GM19328 (cell line): ENCODE results near the gene OGFOD3.
"Not testable (repeated sequence)": the region's sequence is repeated elsewhere in the genome, so short reads cannot be mapped to it uniquely, and the experiment has no call there.

ENCODE experiments used
- ATAC-seq: cut with Tn5 transposase; IDR thresholded peaks from one replicate; pipeline ENCODE4 v1.9.1; 2021; ENCODE audit warnings: mild to moderate bottlenecking, moderate library complexity; ENCODE audit not compliant: unreplicated experiment

Gene OGFOD3

DNA sequence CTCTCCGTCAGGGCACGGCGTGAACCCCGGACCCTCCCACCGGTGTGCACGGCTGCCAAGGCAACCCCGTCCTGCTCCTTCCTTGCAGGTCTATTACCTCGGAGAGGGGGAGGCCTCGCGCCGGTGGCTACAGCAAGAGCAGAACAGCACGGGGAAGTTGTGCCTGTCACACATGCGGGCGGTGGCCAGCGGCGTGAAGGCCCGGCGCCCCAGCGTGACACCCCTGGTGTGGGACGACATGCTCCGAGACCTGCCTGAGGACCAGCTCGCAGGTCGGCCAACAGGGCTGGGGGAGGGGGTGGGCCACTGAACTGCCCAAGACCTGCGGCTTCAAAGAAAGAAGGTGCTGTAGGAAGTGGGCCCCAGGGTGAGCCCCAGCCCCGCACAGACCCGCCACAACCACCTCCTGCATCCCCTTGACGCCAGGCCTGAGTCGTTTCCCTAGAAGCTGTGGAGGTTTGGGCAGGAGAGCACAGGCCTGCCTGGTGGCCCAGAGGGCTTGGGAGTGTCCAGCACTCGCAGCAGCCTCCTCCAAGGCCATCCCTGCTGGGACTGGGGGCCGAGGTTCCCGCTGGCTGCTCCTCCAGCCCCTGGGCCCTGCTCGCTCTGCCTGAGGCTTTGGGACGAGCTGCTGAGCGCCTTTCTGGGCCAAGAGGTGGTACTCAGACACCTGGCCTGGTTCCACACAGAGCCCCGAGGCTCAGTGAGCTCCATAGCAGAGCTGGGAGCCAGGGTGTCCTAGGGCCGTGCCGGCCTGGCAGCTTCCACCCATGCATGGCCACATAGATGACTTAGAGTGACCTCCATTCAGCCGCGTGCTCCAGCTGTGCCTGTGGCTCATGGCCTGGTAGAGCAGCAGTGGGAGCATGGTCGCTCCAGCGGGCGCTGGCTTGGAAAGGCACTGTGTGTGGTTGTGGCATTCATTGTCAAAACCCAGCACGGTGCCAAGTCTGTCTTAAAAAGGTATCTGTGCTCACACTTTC lies 17.5 kb upstream of the OGFOD3 start:
- no peak for ATAC-seq

- no peak for ATAC-seq
These were observed 16.7 kb upstream of the OGFOD3 start for GRCh38 chr17:82435103-82435502.

GRCh38 chr17:82434216-82434565 lies 15.8 kb upstream of the OGFOD3 start:
- no peak for ATAC-seq

DNA sequence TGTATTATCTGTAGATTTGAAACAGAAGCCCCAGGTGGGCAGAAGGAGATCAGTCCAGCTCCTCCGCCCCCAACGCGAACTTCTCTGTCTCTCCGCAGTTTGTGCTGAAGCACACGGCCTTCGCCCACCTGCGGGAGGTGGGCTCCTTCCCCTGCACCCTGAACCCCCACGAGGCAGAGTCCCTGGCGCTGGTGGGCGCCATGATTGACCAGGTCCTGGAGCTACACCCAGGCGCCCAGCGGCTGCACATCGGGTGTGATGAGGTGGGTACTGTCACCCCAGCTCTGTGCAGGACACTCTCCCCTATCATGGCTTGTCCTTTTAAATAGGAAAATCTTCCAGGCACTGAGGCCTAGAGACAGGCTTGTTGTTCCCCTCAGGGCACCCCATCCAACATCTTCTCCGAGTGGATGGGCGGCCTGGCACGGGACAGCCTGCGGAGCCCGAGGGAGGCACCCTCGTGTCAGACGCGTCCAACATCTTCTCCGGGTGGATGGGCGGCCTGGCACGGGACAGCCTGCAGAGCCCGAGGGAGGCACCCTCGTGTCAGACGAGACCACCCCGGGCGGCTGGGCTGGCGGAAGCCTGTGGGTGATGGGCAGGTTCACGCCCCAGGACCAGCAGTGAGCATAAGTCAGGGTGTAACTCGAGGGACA lies 15.3 kb upstream of the OGFOD3 start:
- no peak for ATAC-seq

DNA sequence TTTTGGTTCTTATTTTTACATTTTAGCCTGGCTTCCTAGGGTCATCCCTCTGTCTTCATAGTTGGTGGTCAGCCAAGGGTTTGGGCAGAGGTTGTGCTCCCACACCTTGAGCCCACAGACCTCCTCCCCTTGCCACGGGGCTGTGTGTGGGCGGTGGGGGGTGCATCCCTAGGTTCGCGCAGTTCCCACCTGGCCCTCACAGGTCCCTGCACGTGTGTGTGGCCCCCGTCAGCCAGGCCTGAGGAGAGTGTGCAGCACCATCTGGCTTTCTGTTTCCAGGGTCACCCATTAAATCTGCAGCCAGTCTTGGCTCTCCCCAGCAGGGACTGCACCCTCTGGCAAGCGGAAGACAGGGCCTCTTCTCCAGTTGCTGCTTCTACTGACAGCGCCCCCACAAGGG lies 13.6 kb upstream of the OGFOD3 start:
- no peak for ATAC-seq

DNA sequence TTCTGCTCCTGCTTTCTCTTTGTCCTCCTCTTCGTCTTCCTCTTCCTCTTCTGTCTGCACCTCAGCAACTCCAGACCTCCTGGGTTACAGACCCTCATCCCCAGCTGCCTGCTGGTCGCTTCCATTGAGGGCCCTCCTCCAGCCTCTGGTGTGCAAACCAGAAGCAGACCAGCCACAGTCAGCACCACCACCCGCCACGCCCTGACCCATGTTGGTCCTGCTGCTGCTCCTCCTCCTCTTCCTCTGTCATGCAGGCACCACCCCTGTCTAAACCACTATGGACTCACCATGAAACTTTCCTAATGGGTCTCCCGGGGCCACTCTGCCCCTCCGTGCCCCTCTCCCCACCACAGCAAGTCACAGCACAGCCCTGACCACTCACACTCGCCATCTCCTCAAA lies 11.4 kb upstream of the OGFOD3 start:
- no peak for ATAC-seq

- ATAC-seq: no peak
These were observed 10.2 kb upstream of the OGFOD3 start for GRCh38 chr17:82428546-82428945.

- no peak for ATAC-seq
These were observed 6.4 kb upstream of the OGFOD3 start for GRCh38 chr17:82424863-82425159.

GRCh38 chr17:82424001-82424862 lies 5.8 kb upstream of the OGFOD3 start:
- no peak for ATAC-seq

DNA sequence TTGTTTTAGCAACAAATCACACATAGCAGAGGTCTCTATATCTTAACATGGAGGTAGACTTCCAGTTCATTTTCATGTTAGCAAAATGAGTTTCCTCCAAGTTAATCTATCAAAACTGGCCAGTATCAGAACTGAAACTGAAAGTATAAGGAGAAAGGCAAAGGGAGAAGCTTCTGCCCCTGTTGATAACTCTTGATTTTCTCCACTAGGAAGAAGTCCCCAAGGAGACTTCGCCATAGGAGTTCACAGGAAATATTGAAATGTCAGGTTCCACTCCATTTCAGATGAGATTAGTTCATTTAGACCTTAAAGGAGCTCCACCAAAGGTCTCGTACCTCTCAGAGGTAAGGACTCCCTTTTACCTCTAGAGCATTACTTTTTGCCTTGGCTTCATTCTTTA lies 1.2 kb upstream of the OGFOD3 start:
- ATAC-seq: no peak

- no peak for ATAC-seq
These were observed 1.6 kb downstream of the OGFOD3 start for GRCh38 chr17:82416771-82417170.

- no peak for ATAC-seq
These were observed 2.1 kb downstream of the OGFOD3 start for GRCh38 chr17:82416264-82416663.

- no peak for ATAC-seq
These were observed 2.6 kb downstream of the OGFOD3 start for GRCh38 chr17:82415786-82416185.

- ATAC-seq: no peak
These were observed 3.0 kb downstream of the OGFOD3 start for GRCh38 chr17:82415336-82415735.

DNA sequence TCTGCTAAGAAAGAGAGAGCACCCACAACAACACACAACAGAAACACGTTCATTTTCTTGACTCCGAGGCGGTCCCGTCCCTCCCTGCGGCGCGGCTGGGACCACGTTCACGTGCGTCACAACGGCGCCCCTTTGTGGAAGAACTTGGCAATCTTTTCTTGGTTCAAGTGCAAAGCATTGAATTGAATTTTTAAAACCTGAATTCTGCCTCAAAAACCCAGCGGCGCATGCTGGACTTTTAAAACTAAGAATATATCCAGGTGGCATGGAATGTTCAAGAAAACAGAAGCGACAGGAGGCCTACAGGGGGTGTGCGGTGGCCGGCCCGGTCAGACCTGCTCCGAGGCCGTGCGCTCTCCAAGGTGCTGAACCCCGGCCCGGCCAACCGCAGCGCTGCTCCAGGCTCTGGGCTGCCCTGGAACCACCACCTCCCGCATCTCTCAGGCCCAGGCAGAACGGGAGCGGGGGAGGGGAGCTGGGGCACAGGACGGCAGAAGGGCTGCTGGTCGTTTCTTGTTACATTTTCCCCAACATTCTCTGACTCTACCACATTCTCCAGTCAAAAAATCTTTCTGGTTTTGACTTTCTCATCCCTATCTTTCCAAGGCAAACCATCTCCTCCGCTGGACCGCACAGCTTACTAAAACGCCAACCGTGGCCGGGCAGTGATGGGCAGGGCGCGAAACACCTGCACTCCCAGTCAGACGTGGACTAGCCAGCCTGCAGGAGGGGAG lies 3.7 kb downstream of the OGFOD3 start:
- no peak for ATAC-seq

DNA sequence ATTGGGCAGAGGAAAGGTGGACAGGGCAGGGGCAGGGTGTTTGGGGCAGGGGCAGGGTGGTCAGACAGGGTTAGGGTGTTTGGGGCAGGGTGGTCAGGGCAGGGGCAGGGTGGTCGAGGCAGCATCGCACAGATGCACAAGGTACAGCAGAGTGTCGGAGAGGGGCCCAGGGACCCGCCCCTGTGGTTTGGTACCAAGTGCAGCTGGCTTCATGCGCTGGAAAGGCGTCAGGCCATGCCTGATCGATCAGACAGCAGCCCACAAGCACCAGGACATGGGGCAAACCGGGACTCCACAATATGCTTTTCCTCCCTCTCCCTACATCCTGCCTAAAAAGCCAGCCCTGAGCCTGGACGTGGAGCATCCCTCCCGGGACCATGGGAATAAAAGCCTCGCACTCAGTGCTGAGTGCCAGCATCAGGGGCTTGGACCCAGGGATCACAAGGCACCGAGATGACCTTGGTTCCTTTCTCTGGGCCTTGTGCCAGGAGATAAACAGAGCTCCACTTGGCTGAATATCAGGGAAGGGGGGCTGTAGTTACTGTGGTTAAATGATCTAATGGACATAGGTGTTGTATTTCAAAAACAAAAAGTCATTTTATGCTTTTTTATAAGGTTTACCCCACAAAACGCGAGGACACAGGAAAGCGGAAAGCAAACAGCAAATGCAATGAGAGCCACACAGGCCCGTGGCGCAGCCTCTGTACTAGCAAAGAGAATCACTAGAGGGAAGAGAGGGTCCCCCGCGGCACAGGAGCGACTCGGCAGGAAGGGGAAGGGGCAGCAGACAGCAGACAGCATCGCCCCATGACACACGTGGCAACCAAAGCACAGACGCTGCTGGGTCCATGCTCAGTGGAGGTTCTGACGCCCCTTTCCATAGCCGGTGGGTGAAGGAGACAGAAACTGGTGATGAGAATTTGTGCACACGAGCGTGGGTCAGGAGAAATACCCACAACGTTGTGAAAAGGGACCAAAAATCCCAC lies 5.6 kb downstream of the OGFOD3 start:
- no peak for ATAC-seq

GRCh38 chr17:82412081-82412480 lies 6.3 kb downstream of the OGFOD3 start:
- ATAC-seq: not testable (repeated sequence)

DNA sequence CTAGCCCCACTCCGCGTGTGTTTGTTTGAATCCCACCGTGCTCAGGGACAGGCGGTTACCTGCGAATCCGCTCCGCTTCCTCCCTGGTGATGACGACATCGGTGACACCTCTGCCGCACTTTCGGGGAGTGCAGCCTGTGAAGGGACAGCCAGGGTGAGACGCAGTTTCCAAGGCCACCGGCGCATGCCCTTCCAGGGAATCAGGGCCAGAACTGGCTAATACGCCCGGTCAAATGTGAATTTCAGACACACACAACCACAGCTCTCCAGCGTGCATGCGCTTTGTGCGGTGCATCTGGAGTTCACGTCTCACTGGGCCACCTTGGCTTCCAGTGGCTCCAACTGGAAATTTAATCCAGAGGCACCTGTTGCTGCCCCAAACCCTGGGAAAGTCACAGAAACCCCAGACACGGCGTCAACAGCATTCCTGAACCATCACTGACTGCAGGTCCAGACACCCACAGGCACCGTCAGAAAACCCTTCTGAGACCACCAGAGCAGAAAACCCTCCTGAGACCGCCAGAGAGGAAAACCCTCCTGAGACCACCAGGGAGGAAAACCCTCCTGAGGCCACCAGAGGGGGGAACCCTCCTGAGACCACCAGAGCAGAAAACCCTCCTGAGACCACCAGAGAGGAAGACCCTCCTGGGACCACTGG lies 6.9 kb downstream of the OGFOD3 start:
- no peak for ATAC-seq

DNA sequence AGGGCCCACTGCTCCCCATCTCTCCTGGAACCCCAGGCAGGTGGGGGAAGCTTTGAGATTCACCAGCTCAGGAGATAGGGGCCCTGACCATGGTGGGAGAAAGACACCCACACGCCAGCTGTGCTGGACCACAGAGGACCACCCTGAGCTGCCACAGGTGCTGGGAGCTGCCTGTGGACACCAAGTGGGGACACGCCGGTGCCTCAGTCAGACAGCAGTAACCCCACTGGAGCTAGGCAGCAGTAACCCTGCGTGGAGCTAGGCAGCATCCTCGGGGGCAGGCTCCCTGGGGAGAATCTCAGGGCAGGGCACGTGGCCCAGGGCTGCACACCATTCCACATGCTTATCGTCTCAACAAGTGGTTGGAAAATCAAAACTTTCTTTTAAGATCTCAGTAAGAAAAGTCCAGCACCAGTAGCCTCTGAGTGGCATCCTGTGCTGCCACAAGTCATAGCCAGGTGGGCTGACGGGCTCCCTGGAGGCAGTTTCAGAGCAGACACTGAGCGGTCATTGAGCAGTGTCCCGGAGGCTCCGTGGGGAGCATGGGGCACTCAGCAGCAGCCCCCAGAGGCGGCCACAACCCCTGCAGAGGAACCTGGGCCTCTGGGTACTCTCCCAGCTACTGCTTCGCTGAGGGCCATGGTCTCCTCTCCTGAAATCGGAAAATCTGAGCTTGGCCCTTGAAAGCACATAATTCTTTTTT lies 8.2 kb downstream of the OGFOD3 start:
- no peak for ATAC-seq
